DOHH2 (cell line): ENCODE results near the gene GREB1L.
"Not testable (repeated sequence)": the region's sequence is repeated elsewhere in the genome, so short reads cannot be mapped to it uniquely, and the experiment has no call there.

Experiments
- H3F3A ChIP-seq: fragments of 200-600 bp; sonication (generic), shearing (Covaris generic); 2 replicates; pipeline ENCODE4 v1.6.0; 2016; ENCODE audit warnings: antibody characterized with exemption, mild to moderate bottlenecking; ENCODE audit not compliant: control insufficient read depth, insufficient read depth
- H3K27ac ChIP-seq: fragments of 200-600 bp; sonication (generic); 2 replicates; pipeline ENCODE4 v1.5.1; 2014; ENCODE audit warnings: low read depth, mild to moderate bottlenecking, low read length, moderate library complexity
- H3K27me3 ChIP-seq: fragments of 200-600 bp; sonication (generic); 2 replicates; pipeline ENCODE4 v1.6.1; 2014; ENCODE audit warnings: mild to moderate bottlenecking, low read length, mixed read lengths; ENCODE audit not compliant: control insufficient read depth
- H3K36me3 ChIP-seq: fragments of 200-600 bp; sonication (generic); 2 replicates; pipeline ENCODE4 v1.6.1; 2014; ENCODE audit warnings: mild to moderate bottlenecking, low read length, moderate library complexity, mixed read lengths; ENCODE audit not compliant: control insufficient read depth
- H3K4me1 ChIP-seq: fragments of 200-600 bp; sonication (generic); 2 replicates; pipeline ENCODE4 v1.6.1; 2014; ENCODE audit warnings: mild to moderate bottlenecking, low read length, mixed read lengths; ENCODE audit not compliant: control insufficient read depth
- H3K4me2 ChIP-seq: fragments of 200-600 bp; sonication (generic); 2 replicates; pipeline ENCODE4 v1.6.0; 2014; ENCODE audit warnings: mild to moderate bottlenecking, low read length, moderate library complexity
- H3K4me3 ChIP-seq: fragments of 200-600 bp; sonication (generic); 2 replicates; pipeline ENCODE4 v1.5.1; 2014; ENCODE audit warnings: mild to moderate bottlenecking, low read length, mixed read lengths
- H3K79me2 ChIP-seq: fragments of 200-600 bp; sonication (generic); 2 replicates; pipeline ENCODE4 v1.6.1; 2014; ENCODE audit warnings: mild to moderate bottlenecking, low read length, mixed read lengths; ENCODE audit not compliant: control insufficient read depth
- H3K9me2 ChIP-seq: fragments of 200-600 bp; sonication (generic); replicated peaks from 2 replicates; pipeline ENCODE4 v1.6.1; 2014; ENCODE audit warnings: mild to moderate bottlenecking, low read length, mixed read lengths; ENCODE audit not compliant: control insufficient read depth
- H3K9me3 ChIP-seq: fragments of 200-600 bp; sonication (generic); 2 replicates; pipeline ENCODE4 v1.6.1; 2014; ENCODE audit warnings: antibody characterized with exemption, low read length, mixed read lengths; ENCODE audit not compliant: control insufficient read depth, insufficient read depth
- H4K20me1 ChIP-seq: fragments of 200-600 bp; sonication (generic); 2 replicates; pipeline ENCODE4 v1.6.0; 2014; ENCODE audit warnings: low read depth, mild to moderate bottlenecking, antibody characterized with exemption, low read length, moderate library complexity; ENCODE audit not compliant: control insufficient read depth, insufficient read depth
- EZH2phosphoT487 ChIP-seq: fragments of 200-600 bp; sonication (generic); IDR thresholded peaks from 2 replicates; pipeline ENCODE4 v1.6.1; 2017; ENCODE audit warnings: borderline replicate concordance, mild to moderate bottlenecking, antibody characterized with exemption, low read length, moderate library complexity, mixed read lengths
- TF ChIP-seq, protein P1 (sequence below): fragments of 200-600 bp; sonication (generic); IDR thresholded peaks from one replicate; pipeline ENCODE4 v1.5.1; 2014; ENCODE audit warnings: antibody characterized with exemption, mild to moderate bottlenecking, low read depth, low read length; ENCODE audit not compliant: poor library complexity, severe bottlenecking

The GREB1L gene

GRCh38 chr18:21306368-21306767 is 64.3 kb downstream of the GREB1L start:
- H3K79me2 ChIP-seq: no peaks in the 10 kb centered on the region
- no peaks in the 10 kb centered on the region for H3K27me3 ChIP-seq
- H3K36me3 ChIP-seq: no peaks in the 10 kb centered on the region
- no peaks in the 10 kb centered on the region for H3K4me1 ChIP-seq
- no peaks in the 10 kb centered on the region for H3F3A ChIP-seq
- no peaks in the 10 kb centered on the region for H3K9me3 ChIP-seq
- TF ChIP-seq, protein P1, sequence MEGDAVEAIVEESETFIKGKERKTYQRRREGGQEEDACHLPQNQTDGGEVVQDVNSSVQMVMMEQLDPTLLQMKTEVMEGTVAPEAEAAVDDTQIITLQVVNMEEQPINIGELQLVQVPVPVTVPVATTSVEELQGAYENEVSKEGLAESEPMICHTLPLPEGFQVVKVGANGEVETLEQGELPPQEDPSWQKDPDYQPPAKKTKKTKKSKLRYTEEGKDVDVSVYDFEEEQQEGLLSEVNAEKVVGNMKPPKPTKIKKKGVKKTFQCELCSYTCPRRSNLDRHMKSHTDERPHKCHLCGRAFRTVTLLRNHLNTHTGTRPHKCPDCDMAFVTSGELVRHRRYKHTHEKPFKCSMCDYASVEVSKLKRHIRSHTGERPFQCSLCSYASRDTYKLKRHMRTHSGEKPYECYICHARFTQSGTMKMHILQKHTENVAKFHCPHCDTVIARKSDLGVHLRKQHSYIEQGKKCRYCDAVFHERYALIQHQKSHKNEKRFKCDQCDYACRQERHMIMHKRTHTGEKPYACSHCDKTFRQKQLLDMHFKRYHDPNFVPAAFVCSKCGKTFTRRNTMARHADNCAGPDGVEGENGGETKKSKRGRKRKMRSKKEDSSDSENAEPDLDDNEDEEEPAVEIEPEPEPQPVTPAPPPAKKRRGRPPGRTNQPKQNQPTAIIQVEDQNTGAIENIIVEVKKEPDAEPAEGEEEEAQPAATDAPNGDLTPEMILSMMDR: no peak
- no peak overlapping the region for H3K4me2 ChIP-seq
- no peak overlapping the region for H3K27ac ChIP-seq
- no peaks in the 10 kb centered on the region for H3K9me2 ChIP-seq
- H3K4me3 ChIP-seq: no peak overlapping the region
- H4K20me1 ChIP-seq: no peaks in the 10 kb centered on the region

DNA sequence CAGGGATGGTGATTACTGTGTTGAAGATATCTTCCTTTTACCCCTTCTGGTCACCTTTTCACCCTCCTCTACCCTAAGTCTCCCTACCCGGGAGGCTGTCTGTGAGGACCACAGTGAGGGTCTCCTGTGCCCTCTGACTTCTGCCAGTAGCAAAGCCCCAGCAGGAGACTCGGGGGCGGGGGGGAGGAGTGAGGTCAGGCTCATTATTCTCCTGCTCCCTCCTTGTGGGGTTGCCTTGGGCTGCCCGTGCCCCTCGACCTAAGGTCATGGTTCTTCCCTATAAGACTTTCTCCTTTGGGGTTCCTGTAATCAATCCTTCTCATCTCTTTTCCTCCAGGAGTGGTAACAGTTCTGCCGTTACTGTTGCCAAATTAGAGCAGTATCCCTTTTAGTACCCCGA is 65.5 kb downstream of the GREB1L start:
- TF ChIP-seq, protein P1: no peak
- TF ChIP-seq EZH2phosphoT487: no peak
- Histone ChIP-seq H3K9me2 (no peaks in the 10 kb centered on the region), H3F3A (no peaks in the 10 kb centered on the region), H3K4me2 (no peak overlapping the region), H3K4me1 (no peaks in the 10 kb centered on the region), H3K79me2 (no peaks in the 10 kb centered on the region), H4K20me1 (no peaks in the 10 kb centered on the region), H3K36me3 (no peaks in the 10 kb centered on the region), H3K4me3 (no peak overlapping the region), H3K27me3 (no peaks in the 10 kb centered on the region), H3K9me3 (no peaks in the 10 kb centered on the region), H3K27ac (no peak overlapping the region)

GRCh38 chr18:21309248-21309647 is 67.2 kb downstream of the GREB1L start:
- no peaks in the 10 kb centered on the region for H3K9me2 ChIP-seq
- H3K4me3 ChIP-seq: no peak overlapping the region
- H3K9me3 ChIP-seq: no peaks in the 10 kb centered on the region
- no peaks in the 10 kb centered on the region for H4K20me1 ChIP-seq
- TF ChIP-seq, protein P1: no peak
- TF ChIP-seq EZH2phosphoT487: no peak
- no peaks in the 10 kb centered on the region for H3K4me1 ChIP-seq
- H3K4me2 ChIP-seq: no peak overlapping the region
- H3K27ac ChIP-seq: no peak overlapping the region
- H3K36me3 ChIP-seq: no peaks in the 10 kb centered on the region
- no peaks in the 10 kb centered on the region for H3F3A ChIP-seq
- no peaks in the 10 kb centered on the region for H3K27me3 ChIP-seq
- H3K79me2 ChIP-seq: no peaks in the 10 kb centered on the region

DNA sequence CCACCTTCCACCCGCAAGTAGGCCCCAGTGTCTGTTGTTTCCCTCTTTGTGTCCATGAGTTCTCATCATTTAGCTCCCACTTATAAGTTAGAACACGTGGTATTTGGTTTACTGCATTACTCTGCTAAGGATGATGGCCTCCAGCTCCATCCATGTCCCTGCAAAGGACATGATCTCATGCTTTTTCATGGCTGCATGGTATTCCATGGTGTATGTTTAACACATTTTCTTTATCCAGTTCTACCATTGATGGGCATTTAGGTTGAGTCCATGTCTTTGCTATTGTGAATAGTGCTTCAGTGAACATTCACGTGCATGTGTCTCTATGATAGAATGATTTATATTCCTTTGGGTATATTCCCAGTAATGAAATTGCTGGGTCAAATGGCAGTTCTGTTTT is 69.9 kb downstream of the GREB1L start:
- H4K20me1 ChIP-seq, H3K4me3 ChIP-seq, H3F3A ChIP-seq, H3K4me1 ChIP-seq, H3K79me2 ChIP-seq, H3K27me3 ChIP-seq, H3K27ac ChIP-seq, H3K4me2 ChIP-seq, H3K9me3 ChIP-seq, H3K36me3 ChIP-seq, H3K9me2 ChIP-seq: not testable (repeated sequence)
